ENCODE data around the gene MRTFB.

Gene MRTFB

DNA sequence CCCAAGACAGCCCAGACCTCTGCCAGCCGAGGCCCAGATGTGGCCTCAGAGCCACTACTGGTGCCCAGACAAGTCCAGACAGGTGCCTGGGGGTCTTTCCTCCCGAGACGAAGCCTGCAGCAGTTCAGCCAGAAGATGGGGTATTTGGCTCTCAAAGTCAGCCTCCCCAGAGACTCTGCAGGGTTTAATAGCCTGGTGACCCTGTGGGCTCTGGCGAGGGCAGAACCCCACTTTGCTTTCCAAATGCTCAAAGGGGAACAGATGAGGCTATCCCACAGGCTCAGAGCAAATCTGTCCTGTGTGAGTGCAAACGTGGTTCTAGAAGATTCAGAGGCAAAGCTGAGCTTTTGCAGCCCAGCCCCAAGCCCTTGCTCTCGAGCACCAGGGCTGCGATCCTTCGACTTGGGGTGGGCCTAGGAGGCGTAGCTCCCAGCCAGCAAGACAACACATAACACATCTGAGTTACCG lies 236.0 kb downstream of the MRTFB start:
- no peak for DNase-seq (ENCODE audit: extremely low spot score)
- ChIA-PET POLR2A (no interaction called here), CTCF (no interaction called here)
- TF ChIP-seq HDGF (IDR thresholded peaks at IDR 0.05; ENCODE audit: borderline replicate concordance) (no peak), TARDBP (IDR thresholded peaks at IDR 0.05) (no peak), ELF4 (IDR thresholded peaks at IDR 0.05) (no peak)

DNA sequence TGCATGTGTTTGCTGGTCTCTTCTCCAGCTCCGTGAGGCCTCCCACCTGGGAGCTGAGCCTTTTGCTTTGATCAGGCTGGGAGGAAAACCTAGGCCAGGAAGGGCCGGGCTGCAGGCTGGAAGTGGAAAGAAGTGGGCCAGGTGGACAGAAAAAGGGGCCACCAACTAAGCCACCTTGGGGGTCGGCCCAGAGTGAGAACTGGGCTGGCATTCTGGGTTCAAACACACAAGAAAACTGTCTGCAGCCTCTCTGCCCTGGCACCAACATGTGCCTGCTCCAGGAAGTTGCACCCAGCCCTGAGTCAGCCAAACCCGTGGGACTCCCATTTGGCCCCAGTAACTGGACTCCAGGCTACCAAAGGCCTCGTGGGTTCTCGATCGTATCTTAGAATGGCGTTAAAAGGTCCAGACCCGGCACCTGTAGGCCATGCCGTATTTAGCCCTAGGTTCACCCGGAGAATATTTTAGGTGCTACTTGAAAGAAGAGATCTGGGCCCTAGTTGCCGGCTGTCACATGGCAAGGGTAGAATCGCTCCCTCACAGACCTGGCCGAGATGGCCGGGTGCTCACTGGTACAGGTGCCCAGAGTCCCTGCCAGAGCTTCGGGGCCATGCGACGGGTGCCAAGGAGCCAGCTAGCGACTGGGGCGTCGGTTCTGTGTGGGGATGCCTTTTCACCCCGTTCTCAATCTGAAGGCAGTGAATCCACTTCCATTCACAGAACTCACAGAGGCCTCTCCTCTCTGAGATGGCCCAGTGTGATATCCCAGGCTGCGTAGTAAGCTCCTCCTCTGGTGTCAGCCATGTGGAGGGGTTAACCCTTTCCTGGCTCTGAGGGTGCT lies 236.6 kb downstream of the MRTFB start:
- TF ChIP-seq ELF4 (IDR thresholded peaks at IDR 0.05) (no peak), PKNOX1 (IDR thresholded peaks at IDR 0.05) (no peak), LEF1 (IDR thresholded peaks at IDR 0.05; ENCODE audit: borderline replicate concordance) (no peak), CTBP1 (IDR thresholded peaks at IDR 0.05; ENCODE audit: borderline replicate concordance) (no peak), SUZ12 (IDR thresholded peaks at IDR 0.05) (no peak), FOXA1 (IDR thresholded peaks at IDR 0.05) (no peak), HDGF (IDR thresholded peaks at IDR 0.05; ENCODE audit: borderline replicate concordance) (no peak), SP1 (IDR thresholded peaks at IDR 0.05) (no peak), FOXK2 (IDR thresholded peaks at IDR 0.05) (no peak), BHLHE40 (IDR thresholded peaks at IDR 0.05; ENCODE audit: borderline replicate concordance) (no peak), TARDBP (IDR thresholded peaks at IDR 0.05) (no peak), ZNF384 (IDR thresholded peaks at IDR 0.05) (no peak), NFRKB (IDR thresholded peaks at IDR 0.05) (no peak), ARNT (IDR thresholded peaks at IDR 0.05) (no peak), L3MBTL2 (conservative IDR thresholded peaks at IDR 0.05) (no peak), FOXM1 (IDR thresholded peaks at IDR 0.05; ENCODE audit: borderline replicate concordance) (no peak)
- ChIA-PET CTCF (no interaction called here), POLR2A (no interaction called here)
- no peak for DNase-seq (ENCODE audit: extremely low spot score)

DNA sequence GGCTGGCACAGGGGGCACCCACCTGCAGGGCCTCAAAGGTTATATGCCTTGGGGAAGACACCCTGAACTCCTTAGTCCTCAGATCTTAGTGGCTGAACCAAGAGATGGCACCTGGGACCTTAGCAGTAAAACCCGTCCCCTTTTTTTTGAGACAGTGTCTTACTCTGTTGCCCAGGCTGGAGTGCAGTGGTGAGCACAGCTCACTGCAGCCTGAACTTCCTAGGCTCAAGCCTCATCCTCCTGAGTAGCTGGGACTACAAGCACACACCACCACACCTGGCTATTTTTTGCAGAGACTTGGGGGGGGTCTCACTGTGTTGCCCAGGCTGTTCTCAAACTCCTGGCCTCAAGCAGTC lies 237.2 kb downstream of the MRTFB start:
- POLR2A ChIA-PET, result no interaction called here
- CTCF ChIA-PET, result no interaction called here
- DNase-seq (ENCODE audit: extremely low spot score), result no peak
- TF ChIP-seq ZNF384 (IDR thresholded peaks at IDR 0.05), result no peak
- no peak for TF ChIP-seq TARDBP (IDR thresholded peaks at IDR 0.05)
- no peak for TF ChIP-seq BHLHE40 (IDR thresholded peaks at IDR 0.05; ENCODE audit: borderline replicate concordance)
- no peak for TF ChIP-seq ELF4 (IDR thresholded peaks at IDR 0.05)
- TF ChIP-seq NFRKB (IDR thresholded peaks at IDR 0.05), result no peak
- TF ChIP-seq ARNT (IDR thresholded peaks at IDR 0.05), result no peak
- TF ChIP-seq HDGF (IDR thresholded peaks at IDR 0.05; ENCODE audit: borderline replicate concordance), result no peak
- TF ChIP-seq L3MBTL2 (conservative IDR thresholded peaks at IDR 0.05), result no peak
- no peak for TF ChIP-seq SP1 (IDR thresholded peaks at IDR 0.05)
- TF ChIP-seq CTBP1 (IDR thresholded peaks at IDR 0.05; ENCODE audit: borderline replicate concordance), result no peak
- no peak for TF ChIP-seq PKNOX1 (IDR thresholded peaks at IDR 0.05)
- no peak for TF ChIP-seq FOXA1 (IDR thresholded peaks at IDR 0.05)

DNA sequence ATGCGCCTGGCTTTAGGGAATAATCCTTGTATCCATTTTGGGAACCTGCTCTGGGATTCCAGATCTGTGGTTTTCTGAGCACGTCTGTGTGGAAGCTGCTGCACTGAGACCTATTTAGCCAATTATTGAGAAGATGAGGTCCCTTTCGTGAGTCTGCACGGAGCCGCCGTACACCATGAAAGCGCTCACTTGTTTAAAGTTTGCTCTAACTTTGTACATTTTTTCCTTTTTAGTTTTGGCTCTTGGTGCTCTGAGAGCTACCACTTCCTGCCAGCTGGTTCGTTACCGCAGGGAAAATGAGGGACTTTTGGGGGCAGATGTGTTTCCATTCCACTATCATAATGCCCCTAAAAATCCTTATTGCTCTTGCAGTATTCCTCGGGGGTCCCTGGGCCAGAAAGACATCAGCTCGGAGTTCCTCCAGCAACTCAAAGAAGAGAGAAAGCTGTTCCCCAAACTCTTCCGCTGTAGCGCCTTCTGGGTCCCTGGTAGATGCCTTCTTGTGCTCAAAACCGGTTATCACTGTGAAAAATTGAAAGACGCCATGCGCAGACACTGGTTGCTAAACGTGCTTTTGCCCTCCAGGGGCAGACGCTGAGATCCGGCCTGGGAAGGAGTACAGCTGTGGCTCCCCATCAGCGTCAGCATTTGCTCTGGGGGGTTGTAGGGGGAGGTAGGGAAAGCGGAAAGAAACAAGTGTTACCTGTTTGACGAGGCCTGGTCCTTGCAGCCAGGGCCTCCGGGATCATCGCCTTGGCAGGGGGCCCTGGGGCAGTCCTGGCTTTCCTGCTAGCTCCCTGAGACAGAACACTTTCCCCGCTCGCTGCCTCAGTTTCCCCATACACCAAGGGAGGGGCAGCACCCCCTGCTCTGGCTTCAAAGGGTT lies 238.1 kb downstream of the MRTFB start:
- DNase-seq (ENCODE audit: extremely low spot score), result no peak
- TF ChIP-seq ZNF384 (IDR thresholded peaks at IDR 0.05), result no peak
- TF ChIP-seq ARNT (IDR thresholded peaks at IDR 0.05), result no peak
- TF ChIP-seq LEF1 (IDR thresholded peaks at IDR 0.05; ENCODE audit: borderline replicate concordance), result no peak
- TF ChIP-seq NFRKB (IDR thresholded peaks at IDR 0.05), result no peak
- TF ChIP-seq SUZ12 (IDR thresholded peaks at IDR 0.05), result no peak
- TF ChIP-seq TARDBP (IDR thresholded peaks at IDR 0.05), result no peak
- no peak for TF ChIP-seq FOXM1 (IDR thresholded peaks at IDR 0.05; ENCODE audit: borderline replicate concordance)
- TF ChIP-seq L3MBTL2 (conservative IDR thresholded peaks at IDR 0.05), result no peak
- TF ChIP-seq CTBP1 (IDR thresholded peaks at IDR 0.05; ENCODE audit: borderline replicate concordance), result no peak
- TF ChIP-seq SP1 (IDR thresholded peaks at IDR 0.05), result no peak
- TF ChIP-seq HDGF (IDR thresholded peaks at IDR 0.05; ENCODE audit: borderline replicate concordance), result no peak
- no peak for TF ChIP-seq BHLHE40 (IDR thresholded peaks at IDR 0.05; ENCODE audit: borderline replicate concordance)
- TF ChIP-seq ELF4 (IDR thresholded peaks at IDR 0.05), result no peak
- no peak for TF ChIP-seq PKNOX1 (IDR thresholded peaks at IDR 0.05)
- TF ChIP-seq FOXK2 (IDR thresholded peaks at IDR 0.05), result no peak
- CTCF ChIA-PET, result interaction anchor here (0.9 kb wide), 1 partner anchor 211 kb away, joined by 4 read pairs; no protein-coding TSS in a partner anchor
- POLR2A ChIA-PET, result interaction anchor here (0.7 kb wide), 1 partner anchor 111 kb away, joined by 3 read pairs; no protein-coding TSS in a partner anchor

- ChIA-PET CTCF (interaction anchor here (0.9 kb wide), 1 partner anchor 211 kb away, joined by 4 read pairs; no protein-coding TSS in a partner anchor), POLR2A (interaction anchor here (0.7 kb wide), 1 partner anchor 110 kb away, joined by 3 read pairs; no protein-coding TSS in a partner anchor)
- DNase-seq (ENCODE audit: extremely low spot score), result no peak
- TF ChIP-seq FOXM1 (IDR thresholded peaks at IDR 0.05; ENCODE audit: borderline replicate concordance), result no peak
- TF ChIP-seq LEF1 (IDR thresholded peaks at IDR 0.05; ENCODE audit: borderline replicate concordance), result no peak
- no peak for TF ChIP-seq L3MBTL2 (conservative IDR thresholded peaks at IDR 0.05)
- no peak for TF ChIP-seq FOXK2 (IDR thresholded peaks at IDR 0.05)
- TF ChIP-seq ELF4 (IDR thresholded peaks at IDR 0.05), result no peak
- no peak for TF ChIP-seq HDGF (IDR thresholded peaks at IDR 0.05; ENCODE audit: borderline replicate concordance)
- TF ChIP-seq SUZ12 (IDR thresholded peaks at IDR 0.05), result no peak
These were observed 238.8 kb downstream of the MRTFB start for GRCh38 chr16:14309906-14310305.

Data from HEK293T (cell line).